ENCODE measurements around the gene KCNK13. TPM values are rescaled to one million over a fixed set of nuclear protein-coding genes. Genes with fewer than 3 reads are reported as not detected.

The KCNK13 gene
- total and polyA plus RNA-seq, 2 experiments from 2014 or later = 0.21 to 1.0 TPM

GRCh38 chr14:90132821-90133570 is 71.2 kb downstream of the KCNK13 start (continued):
- TF ChIP-seq ZNF462 (CRISPR knock-in tag; IDR thresholded peaks at IDR 0.05) (no peak), REST (IDR thresholded peaks at IDR 0.05; ENCODE audit: unreplicated experiment) (no peak), CREB1 (CRISPR knock-in tag; IDR thresholded peaks at IDR 0.05; ENCODE audit: low read depth) (no peak), ZNF114 (CRISPR knock-in tag; IDR thresholded peaks at IDR 0.05) (no peak)

GRCh38 chr14:90136904-90137303 is 75.1 kb downstream of the KCNK13 start:
- peaks cover 11% of the 10 kb centered on the region; the same call in 2 of the 3 replicates for H3K4me1 Mint-ChIP-seq
- no peaks in the 10 kb centered on the region for H3F3A ChIP-seq (replicated peaks; ENCODE audit: low read depth)
- H3K9me2 ChIP-seq (ENCODE audit: insufficient read depth) = no peaks in the 10 kb centered on the region
- H3K27me3 Mint-ChIP-seq (ENCODE audit: insufficient read depth, low read depth, poor library complexity) = peaks cover 3% of the 10 kb centered on the region
- ATAC-seq (no peak), DNase-seq (ENCODE audit: low spot score) (no peak)
- no peak overlapping the region for H3K4me2 ChIP-seq
- H3K36me3 Mint-ChIP-seq (ENCODE audit: low read depth) = no peaks in the 10 kb centered on the region
- no peak overlapping the region for H3K27ac Mint-ChIP-seq
- no peak overlapping the region for H2AFZ ChIP-seq
- no peaks in the 10 kb centered on the region for H3K27me3 ChIP-seq (ENCODE audit: insufficient read depth)
- H3K9me3 Mint-ChIP-seq = no peaks in the 10 kb centered on the region
- H3K27ac ChIP-seq (ENCODE audit: low read depth) = no peak overlapping the region
- no peaks in the 10 kb centered on the region for H4K20me1 ChIP-seq (replicated peaks; ENCODE audit: insufficient read depth)
- H3K79me2 ChIP-seq (replicated peaks; ENCODE audit: insufficient read depth) = no peaks in the 10 kb centered on the region
- no peaks in the 10 kb centered on the region for H3K36me3 ChIP-seq (ENCODE audit: insufficient read depth)
- H3K4me3 ChIP-seq = no peak overlapping the region
- no peak overlapping the region for H3K4me3 Mint-ChIP-seq
- peaks cover 5% of the 10 kb centered on the region; the same call in 1 of the 2 replicates for H3K4me1 ChIP-seq (ENCODE audit: insufficient read depth)
- TF ChIP-seq EZH2 (IDR thresholded peaks at IDR 0.05; ENCODE audit: low read depth, unreplicated experiment) (no peak), ZNF331 (CRISPR knock-in tag; IDR thresholded peaks at IDR 0.05; ENCODE audit: low read depth) (no peak), JUNB (IDR thresholded peaks at IDR 0.05; ENCODE audit: unreplicated experiment) (no peak), EZH2phosphoT487 (IDR thresholded peaks at IDR 0.05; ENCODE audit: unreplicated experiment) (no peak), POLR2AphosphoS5 (IDR thresholded peaks at IDR 0.05; ENCODE audit: low read depth) (no peak), REST (IDR thresholded peaks at IDR 0.05; ENCODE audit: unreplicated experiment) (no peak), ETS1 (IDR thresholded peaks at IDR 0.05) (no peak)

Data from GM23338 (cell line).